GM12875 (cell line): Measurements from ENCODE around the gene INF2.

Experiments used
- H3K4me3 ChIP-seq: one replicate; pipeline ENCODE4 v1.5.1; 2011; ENCODE audit warnings: low read depth, low read length, control low read depth
- CTCF ChIP-seq: IDR thresholded peaks from 2 replicates; pipeline ENCODE4 v1.5.1; 2011; ENCODE audit warnings: low read depth, mild to moderate bottlenecking, control low read depth, inconsistent platforms, low read length, moderate library complexity, borderline replicate concordance; ENCODE audit not compliant: insufficient read depth

The INF2 gene

GRCh38 chr14:104751539-104752422 lies 62.4 kb downstream of the INF2 start:
- no peak for TF ChIP-seq CTCF
- peak overlapping the region; percentile 67 for H3K4me3 ChIP-seq

GRCh38 chr14:104752423-104752734 lies 63.0 kb downstream of the INF2 start:
- peak overlapping the region; percentile 67 for H3K4me3 ChIP-seq
- no peak for TF ChIP-seq CTCF

- peak within 1 kb of the TSS; percentile 93 for H3K4me3 ChIP-seq
- no peak for TF ChIP-seq CTCF
These were observed 63.5 kb downstream of the INF2 start, which contains the start of gene SIVA1 for GRCh38 chr14:104752735-104753527. SIVA1 (plus strand) TSS chr14:104753147; CDS start chr14:104753202, 55 bp downstream.

- no peak for TF ChIP-seq CTCF
- H3K4me3 ChIP-seq, result peak overlapping the region; percentile 93
These were observed 64.3 kb downstream of the INF2 start for GRCh38 chr14:104753528-104754212.

- peak overlapping the region; percentile 93 for H3K4me3 ChIP-seq
- TF ChIP-seq CTCF, result no peak
These were observed 64.9 kb downstream of the INF2 start for GRCh38 chr14:104754213-104754851.

- H3K4me3 ChIP-seq, result no peak overlapping the region
- TF ChIP-seq CTCF, result no peak
These were observed 66.2 kb downstream of the INF2 start for GRCh38 chr14:104755621-104756020.
